Endothelial cell of umbilical vein (primary cell): ENCODE results near the gene ACHE. TPM values are rescaled to one million over a fixed set of nuclear protein-coding genes. Genes with fewer than 3 reads are reported as not detected.

Experiments
- BruUV-seq: library from RNA; stranded (reverse); fragments of 400-500 nt; replicated peaks from 2 replicates; lab custom pipeline; 2021; lab: Mats Ljungman, UMichigan
- CTCF ChIA-PET: fragments of 300-600, 350-600 bp; sonication (Branson Sonifier 250); formaldehyde crosslinking; loops from one replicate; lab custom pipeline; 2021; ENCODE audit warnings: antibody characterized with exemption, inconsistent platforms; lab: Charles Lee
- POLR2A ChIA-PET: fragments of 300-600, 350-600 bp; sonication (Branson Sonifier 250); formaldehyde crosslinking; loops from one replicate; lab custom pipeline; 2021; ENCODE audit warnings: antibody characterized with exemption, inconsistent platforms; lab: Charles Lee
- DNase-seq: peaks from one replicate; pipeline ENCODE4 v3.0.0-alpha.2; 2011; ENCODE audit warnings: low read depth, low spot score
- FAIRE-seq: peaks from 2 replicates; lab custom pipeline; 2011; peaks lifted over from hg19 to GRCh38; lab: Jason Lieb, UNC
- H2AFZ ChIP-seq: 2 replicates; pipeline ENCODE4 v1.6.0; 2012; ENCODE audit warnings: low read depth, low read length, control low read depth, inconsistent platforms
- H3K27ac ChIP-seq: 2 replicates; pipeline ENCODE4 v1.5.1; 2011; ENCODE audit warnings: low read depth, mild to moderate bottlenecking, control low read depth, low read length, moderate library complexity; ENCODE audit not compliant: insufficient read depth
- H3K27me3 ChIP-seq, 2 experiments: 2 replicates each; pipeline versions ENCODE4 v1.6.0 to v1.6.1; 2011; ENCODE audit warnings: low read length in 2 of 2, mixed read lengths in 1 of 2; ENCODE audit not compliant: control insufficient read depth in 2 of 2, insufficient read depth in 2 of 2
- H3K36me3 ChIP-seq, 2 experiments: 2 replicates in 1 of 2; 3 replicates in 1 of 2; pipeline ENCODE4 v1.5.1; 2011; ENCODE audit warnings: low read length in 2 of 2, mild to moderate bottlenecking in 1 of 2, moderate library complexity in 1 of 2; ENCODE audit not compliant: control insufficient read depth in 2 of 2, insufficient read depth in 2 of 2; ENCODE audit errors: extremely low read depth in 1 of 2
- H3K4me1 ChIP-seq: 3 replicates; pipeline ENCODE4 v1.5.1; 2011; ENCODE audit warnings: mild to moderate bottlenecking, low read length; ENCODE audit not compliant: control insufficient read depth, insufficient read depth; ENCODE audit errors: extremely low read depth
- H3K4me2 ChIP-seq: 2 replicates; pipeline ENCODE4 v1.6.1; 2011; ENCODE audit warnings: low read length, control low read depth, mixed read lengths; ENCODE audit not compliant: insufficient read depth
- H3K4me3 ChIP-seq, 3 experiments: fragments of 200-600 bp in 1 of 3; sonication (generic), shearing (Covaris generic) in 1 of 3; replicated peaks in 1 of 3; 2 replicates each; pipeline ENCODE4 v1.5.1; 2011 to 2016; ENCODE audit warnings: control low read depth in 3 of 3, low read length in 3 of 3, mild to moderate bottlenecking in 2 of 3, inconsistent platforms in 1 of 3, low read depth in 1 of 3, moderate library complexity in 1 of 3; ENCODE audit not compliant: insufficient read depth in 1 of 3
- H3K79me2 ChIP-seq: 2 replicates; pipeline ENCODE4 v1.6.0; 2012; ENCODE audit warnings: low read length, inconsistent platforms; ENCODE audit not compliant: control insufficient read depth, insufficient read depth
- H3K9ac ChIP-seq: replicated peaks from 2 replicates; pipeline ENCODE3; 2011; ENCODE audit warnings: low read length, control low read depth; ENCODE audit not compliant: insufficient read depth; ENCODE audit errors: extremely low read depth
- H3K9me1 ChIP-seq: replicated peaks from 3 replicates; pipeline ENCODE4 v1.6.0; 2011; ENCODE audit warnings: mild to moderate bottlenecking, low read length; ENCODE audit not compliant: control insufficient read depth, insufficient read depth; ENCODE audit errors: extremely low read depth
- H3K9me3 ChIP-seq: replicated peaks from 2 replicates; pipeline ENCODE4 v1.5.1; 2012; ENCODE audit warnings: low read length, inconsistent platforms; ENCODE audit not compliant: control insufficient read depth, insufficient read depth
- H4K20me1 ChIP-seq: replicated peaks from 2 replicates; pipeline ENCODE3; 2011; ENCODE audit warnings: mild to moderate bottlenecking, low read length; ENCODE audit not compliant: control insufficient read depth, insufficient read depth; ENCODE audit errors: extremely low read depth
- CTCF ChIP-seq, 2 donors: IDR thresholded peaks; 1 replicate in 1 of 2; 2 replicates in 1 of 2; pipeline ENCODE4 v1.5.1; 2011; ENCODE audit warnings: low read length in 2 of 2, mild to moderate bottlenecking in 2 of 2, moderate library complexity in 2 of 2, control low read depth in 1 of 2, inconsistent platforms in 1 of 2, low read depth in 1 of 2; ENCODE audit not compliant: insufficient read depth in 1 of 2; ENCODE audit errors: extremely low read depth in 1 of 2
- EZH2 ChIP-seq: IDR thresholded peaks from 2 replicates; pipeline ENCODE4 v1.6.1; 2012; ENCODE audit warnings: borderline replicate concordance, low read depth, mild to moderate bottlenecking, moderate library complexity, low read length, inconsistent platforms; ENCODE audit not compliant: severe bottlenecking
- FOS ChIP-seq: IDR thresholded peaks from 2 replicates; pipeline ENCODE4 v1.6.1; 2011; ENCODE audit warnings: mild to moderate bottlenecking, low read length, moderate library complexity, borderline replicate concordance; ENCODE audit not compliant: insufficient read depth
- GATA2 ChIP-seq: IDR thresholded peaks from 2 replicates; pipeline ENCODE4 v1.7.0; 2011; ENCODE audit warnings: low read depth, mild to moderate bottlenecking, moderate library complexity, mixed read lengths, low read length; ENCODE audit not compliant: insufficient read length, insufficient read depth
- JUN ChIP-seq: IDR thresholded peaks from 2 replicates; pipeline ENCODE4 v1.6.1; 2011; ENCODE audit warnings: borderline replicate concordance, low read depth; ENCODE audit not compliant: insufficient read length, insufficient read depth
- MYC ChIP-seq: IDR thresholded peaks from one replicate; pipeline ENCODE4 v1.6.1; 2011; ENCODE audit warnings: mild to moderate bottlenecking, low read depth, low read length
- POLR2A ChIP-seq: IDR thresholded peaks from 2 replicates; pipeline ENCODE4 v1.6.1; 2012; ENCODE audit warnings: low read depth, mild to moderate bottlenecking, control low read depth, low read length
- POLR2AphosphoS5 ChIP-seq: IDR thresholded peaks from 2 replicates; pipeline ENCODE4 v1.6.1; 2012; ENCODE audit warnings: low read depth, mild to moderate bottlenecking, control low read depth, low read length, moderate library complexity; ENCODE audit not compliant: insufficient read depth
- dilution Hi-C: fragments of 300-500 bp; cut with MboI; formaldehyde crosslinking; loops from one replicate; pipeline ENCODE4 v1.15.0; 2019; ENCODE audit warnings: low sequenced_read_pairs; ENCODE audit not compliant: extremely low pct_ligation_motif_present
- intact Hi-C: fragments of 100-400 bp; cut with micrococcal nuclease; formaldehyde crosslinking; loops from one replicate; pipeline ENCODE4 v1.10.0; 2022
- polyA plus RNA-seq, 4 experiments: library from polyadenylated mRNA; depleted of rRNA in 3 of 4; stranded (reverse) in 3 of 4; unstranded in 1 of 4; fragments of >200 nt; gene quantifications; 2 replicates each; pipeline versions ENCODE4 v1.2.1 to v1.2.3, GENCODE V29; 2011 to 2012; ENCODE audit warnings: missing spikeins in 1 of 4
- total RNA-seq: library from RNA; stranded (reverse); gene quantifications from 2 replicates; pipeline ENCODE4 v1.2.3, GENCODE V29; 2021
- TF ChIP-seq, protein P1 (sequence below): IDR thresholded peaks from 2 replicates; pipeline ENCODE4 v1.6.1; 2011; ENCODE audit not compliant: insufficient read depth, insufficient read length

Gene ACHE
- total and polyA plus RNA-seq, 2 donors (not counting 3 experiments of a cell fraction or from before 2014, with no cell fraction given), result 0.18 to 0.28 TPM

- CTCF ChIA-PET, result no interaction called here
- H3K27me3 ChIP-seq, result no peaks in the 10 kb centered on the region
- peaks cover 16 to 23% of the 10 kb centered on the region in 2 experiments for H3K36me3 ChIP-seq
- dilution Hi-C loops (no loop called here), intact Hi-C loops (loop anchor here (2.0 kb wide), 1 partner anchor 21 kb away; the partner anchor contains the start of gene SLC12A9)
- no peak for DNase-seq
- H4K20me1 ChIP-seq, result no peaks in the 10 kb centered on the region
- peak overlapping the region; percentile 88 for H3K4me2 ChIP-seq
- H3K4me3 ChIP-seq, result no peak overlapping the region
- peak overlapping the region; percentile 89 for H3K27ac ChIP-seq
- BruUV-seq, result no TSS peak
- peaks cover 19% of the 10 kb centered on the region for H3K4me1 ChIP-seq
- no peaks in the 10 kb centered on the region for H3K9me3 ChIP-seq
- peak; percentile 26 for FAIRE-seq
- peak overlapping the region; percentile 93 for H3K9ac ChIP-seq
- no peaks in the 10 kb centered on the region for H3K9me1 ChIP-seq
- TF ChIP-seq FOS, result no peak
- TF ChIP-seq, protein P1, sequence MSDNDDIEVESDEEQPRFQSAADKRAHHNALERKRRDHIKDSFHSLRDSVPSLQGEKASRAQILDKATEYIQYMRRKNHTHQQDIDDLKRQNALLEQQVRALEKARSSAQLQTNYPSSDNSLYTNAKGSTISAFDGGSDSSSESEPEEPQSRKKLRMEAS, result no peak
- TF ChIP-seq POLR2AphosphoS5, result no peak
- TF ChIP-seq JUN, result no peak
- TF ChIP-seq CTCF (IDR thresholded peaks at IDR 0.05; ENCODE audit: extremely low read depth in 1 of 2, insufficient read depth in 1 of 2, low read depth in 1 of 2, low read length in 2 of 2), result no peak
- no peak for TF ChIP-seq GATA2
- TF ChIP-seq MYC, result no peak
- no peak for TF ChIP-seq EZH2
- TF ChIP-seq POLR2A, result no peak
- POLR2A ChIA-PET, result interaction anchor here (0.6 kb wide), 1 partner anchor 269 kb away, joined by 3 read pairs; no protein-coding TSS in a partner anchor
- peaks cover 46% of the 10 kb centered on the region for H3K79me2 ChIP-seq
- H2AFZ ChIP-seq, result no peak overlapping the region
Measured at GRCh38 chr7:100873599-100874299, 21.9 kb downstream of the ACHE start.
